Inferior parietal cortex (tissue), 1 donor: ENCODE data around the gene ACVR1.

Experiments
- DNase-seq: peaks from one replicate; pipeline ENCODE4 v3.0.0-alpha.2; 2016; ENCODE audit errors: extremely low spot score

ACVR1 gene

DNA sequence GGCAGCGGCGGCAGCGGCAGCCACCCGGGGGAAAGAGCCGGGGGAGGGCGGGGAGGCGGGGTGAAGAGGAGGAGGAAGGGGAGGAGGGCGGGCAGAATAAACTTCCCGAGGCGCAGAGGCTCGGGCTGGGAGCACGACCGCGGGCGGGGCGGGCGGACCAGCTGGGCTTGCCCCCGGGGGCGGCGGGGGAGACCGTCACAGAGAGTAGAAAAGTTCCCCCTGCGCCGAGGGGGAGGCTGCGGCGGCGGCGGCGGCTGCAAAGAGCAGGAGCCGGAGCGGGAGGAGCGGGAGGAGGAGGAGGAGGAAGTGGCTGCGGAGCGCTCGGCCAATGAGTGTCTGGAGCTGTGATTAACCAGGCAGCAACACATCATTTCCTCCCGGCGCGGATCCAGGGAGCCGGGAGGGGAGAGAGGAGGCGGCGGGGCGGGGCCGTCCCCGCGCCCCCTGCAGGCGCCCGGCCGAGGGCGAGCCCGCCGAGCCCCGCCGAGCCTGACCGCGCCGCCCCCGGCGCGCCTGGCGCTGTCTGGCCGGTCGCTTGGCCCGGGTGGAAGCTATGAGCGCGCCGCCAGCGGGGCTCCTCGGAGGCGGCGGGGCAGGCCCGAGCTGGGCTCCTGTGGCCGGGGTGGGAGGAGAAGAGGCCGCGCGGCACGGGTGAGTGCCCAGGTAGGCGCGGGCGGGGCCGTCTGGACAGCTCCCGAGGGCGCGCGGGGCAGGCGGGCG lies at the start of gene ACVR1:
Gene ACVR1 (minus strand): TSS at position 265 of the 720 bp plus-strand sequence. CDS start 76,837 bp downstream, outside the sequence.
- peak; percentile 96 for DNase-seq

- DNase-seq: no peak
Measured at GRCh38 chr2:157925071-157925470, 48.9 kb upstream of the ACVR1 start.

DNA sequence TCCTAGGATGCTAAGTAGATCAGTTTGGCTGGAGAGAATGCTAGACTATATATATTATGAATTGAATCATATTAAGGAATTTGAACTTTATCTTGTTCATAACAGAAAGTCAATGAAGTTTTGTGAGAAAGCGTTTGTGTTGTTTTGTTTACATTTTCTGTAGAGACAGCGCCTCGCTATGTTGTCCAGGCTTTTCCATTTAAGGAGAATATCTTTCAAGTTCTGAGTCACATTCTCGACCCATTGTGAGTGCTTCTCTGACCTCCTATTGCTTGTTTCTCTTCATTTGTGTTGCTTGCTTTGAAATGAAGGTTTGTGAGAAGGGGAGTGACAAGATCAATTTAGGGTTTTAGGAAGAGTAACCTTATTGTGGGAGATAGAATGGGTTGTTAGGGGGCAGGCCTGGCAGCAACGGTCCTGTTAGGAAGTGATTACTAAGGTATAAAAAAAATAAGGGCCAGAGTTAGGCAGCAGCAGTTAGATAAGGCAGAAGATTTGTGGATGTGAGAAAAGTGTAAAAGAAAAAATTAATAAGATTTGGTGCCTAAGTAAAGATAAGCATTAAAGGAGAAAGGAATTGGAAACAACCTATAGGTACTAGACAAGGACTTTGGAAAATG lies 47.6 kb upstream of the ACVR1 start:
- DNase-seq: no peak

DNA sequence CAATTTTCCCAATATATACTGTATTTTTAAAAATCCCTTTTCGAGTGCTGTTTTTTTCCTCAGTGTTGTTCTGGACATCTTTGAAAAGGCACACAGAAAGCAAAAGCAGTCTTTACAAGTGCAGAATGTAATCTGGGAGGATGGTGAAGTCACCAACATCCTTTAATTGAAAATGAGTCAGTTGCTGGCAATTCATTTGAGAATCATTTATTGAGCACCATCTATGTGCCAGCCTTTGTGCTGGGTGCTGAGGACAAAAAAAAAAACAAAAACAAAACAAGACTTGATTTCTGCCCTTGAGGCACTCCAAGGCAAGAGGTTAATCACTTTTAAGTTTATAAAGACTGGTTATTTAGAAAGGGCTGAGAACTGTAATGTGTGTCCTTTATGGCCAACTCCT lies 46.7 kb upstream of the ACVR1 start:
- DNase-seq: no peak

DNA sequence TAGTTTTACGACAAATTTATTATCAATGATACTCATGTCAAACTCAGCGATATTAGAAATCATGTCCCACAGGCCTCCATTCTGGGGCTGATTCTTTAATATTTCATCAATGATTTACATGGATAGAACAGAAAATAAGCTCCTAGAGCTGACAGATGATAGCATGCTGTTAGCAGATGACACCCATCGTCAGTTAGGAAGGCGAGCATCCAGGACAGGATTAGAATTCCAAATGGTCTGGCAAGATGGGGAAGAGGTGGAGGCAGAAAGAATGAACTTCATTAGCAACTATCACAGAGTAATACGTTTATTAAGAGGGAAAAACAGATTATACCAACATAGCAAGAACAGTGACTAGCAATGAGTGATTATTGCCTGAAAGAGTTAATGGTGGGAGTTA lies 46.2 kb upstream of the ACVR1 start:
- DNase-seq: no peak

DNA sequence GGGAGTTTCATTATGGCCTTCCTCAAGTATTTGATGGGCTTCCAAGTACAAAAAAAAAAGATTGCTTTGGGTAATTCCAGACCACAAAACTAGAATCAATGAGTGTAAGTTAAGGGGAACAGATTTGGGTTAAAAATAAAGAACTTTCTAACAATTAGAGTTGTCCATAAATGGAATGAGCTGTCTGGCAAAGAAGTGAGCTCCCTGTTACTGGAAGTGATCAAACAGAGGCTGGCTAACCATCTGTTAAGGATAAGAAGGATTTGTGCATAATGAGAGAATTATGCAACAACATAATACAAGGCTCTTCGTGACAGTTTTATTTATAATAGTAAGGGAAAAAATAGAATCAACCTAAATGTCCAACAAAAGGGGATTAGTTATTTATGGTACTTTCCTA lies 44.6 kb upstream of the ACVR1 start:
- no peak for DNase-seq

- no peak for DNase-seq
Measured at GRCh38 chr2:157919181-157919580, 43.1 kb upstream of the ACVR1 start.

DNA sequence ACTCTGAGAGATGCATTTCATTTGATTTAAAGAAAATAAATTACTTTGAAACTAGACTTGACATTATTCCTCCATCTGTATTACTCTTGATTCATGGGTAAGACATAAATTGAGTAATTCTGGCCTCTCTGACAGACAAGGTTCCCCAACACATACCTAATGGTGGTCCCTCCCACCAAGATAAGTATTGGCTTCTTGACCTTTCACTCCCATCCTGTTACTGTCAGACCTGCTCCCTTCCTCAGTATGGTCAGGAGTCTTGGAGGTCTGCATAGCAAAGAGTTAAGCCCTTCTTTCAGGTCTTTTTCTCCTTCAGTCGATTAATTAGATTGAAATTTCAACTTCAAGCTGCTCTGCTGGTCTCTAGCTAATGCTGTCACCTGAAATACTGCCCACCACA lies 42.2 kb upstream of the ACVR1 start:
- DNase-seq: no peak

DNA sequence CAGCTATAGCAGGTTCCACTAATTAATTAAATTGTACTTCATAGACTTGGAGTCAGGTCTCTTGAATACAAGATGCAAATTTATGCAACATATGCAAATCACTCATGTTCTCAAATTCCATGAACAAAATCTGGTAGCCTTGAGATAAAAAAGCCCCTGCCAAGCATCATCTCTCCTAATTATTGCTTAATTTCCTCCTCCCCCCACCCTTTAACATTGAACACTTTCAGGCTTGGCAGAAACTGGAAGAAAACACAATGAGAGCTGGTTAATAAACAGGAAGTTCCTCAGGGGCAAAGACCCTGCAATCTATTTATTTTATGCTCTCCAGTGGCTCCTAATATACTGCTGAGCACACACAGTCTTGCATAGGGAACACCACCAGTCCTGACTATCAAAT lies 35.6 kb upstream of the ACVR1 start:
- no peak for DNase-seq

GRCh38 chr2:157911246-157911645 lies 35.1 kb upstream of the ACVR1 start:
- no peak for DNase-seq

GRCh38 chr2:157905092-157905491 lies 29.0 kb upstream of the ACVR1 start:
- DNase-seq: no peak

DNA sequence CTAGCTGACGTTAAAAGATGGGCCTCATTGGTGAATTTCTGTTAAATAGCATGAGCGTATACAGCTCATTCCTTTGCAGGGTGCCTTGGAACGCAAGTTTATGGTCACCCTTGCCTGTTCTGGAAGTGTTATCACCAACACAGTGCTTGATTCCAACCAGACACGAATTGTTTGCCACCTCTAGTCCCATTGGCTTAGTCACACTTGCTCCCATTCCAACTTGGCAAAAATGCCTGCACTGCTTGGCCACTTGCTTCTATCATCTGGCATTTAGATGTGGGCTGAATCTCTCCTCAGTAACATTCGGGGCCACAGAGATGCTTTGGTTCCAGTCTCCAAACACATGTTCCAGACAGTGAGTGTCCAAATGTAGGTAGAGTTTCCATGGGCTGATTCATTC lies 27.5 kb upstream of the ACVR1 start:
- DNase-seq: peak; percentile 47

DNA sequence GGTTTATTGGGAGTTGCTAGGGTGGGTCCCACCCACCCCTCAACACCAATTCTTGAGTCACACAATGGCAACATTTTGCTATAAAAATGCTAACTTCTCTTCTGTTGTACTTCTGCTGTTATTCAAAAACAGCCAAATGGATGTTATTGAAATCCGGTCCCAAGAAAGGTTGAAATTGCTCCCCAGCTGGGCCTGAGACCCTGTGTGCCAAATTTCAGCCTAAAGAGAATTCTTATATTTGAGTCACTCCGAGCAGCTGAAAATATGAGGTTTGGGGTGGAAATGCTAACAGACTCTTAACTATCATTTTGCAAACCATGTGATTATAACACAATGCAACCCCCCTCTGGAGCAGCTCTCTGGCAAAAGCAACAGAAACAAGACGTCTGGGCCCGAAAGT lies 27.0 kb upstream of the ACVR1 start:
- DNase-seq: no peak

- no peak for DNase-seq
Measured at GRCh38 chr2:157902692-157903091, 26.6 kb upstream of the ACVR1 start.

GRCh38 chr2:157901325-157901724 lies 25.2 kb upstream of the ACVR1 start:
- DNase-seq: no peak

- DNase-seq: no peak
Measured at GRCh38 chr2:157900684-157901083, 24.6 kb upstream of the ACVR1 start.

DNA sequence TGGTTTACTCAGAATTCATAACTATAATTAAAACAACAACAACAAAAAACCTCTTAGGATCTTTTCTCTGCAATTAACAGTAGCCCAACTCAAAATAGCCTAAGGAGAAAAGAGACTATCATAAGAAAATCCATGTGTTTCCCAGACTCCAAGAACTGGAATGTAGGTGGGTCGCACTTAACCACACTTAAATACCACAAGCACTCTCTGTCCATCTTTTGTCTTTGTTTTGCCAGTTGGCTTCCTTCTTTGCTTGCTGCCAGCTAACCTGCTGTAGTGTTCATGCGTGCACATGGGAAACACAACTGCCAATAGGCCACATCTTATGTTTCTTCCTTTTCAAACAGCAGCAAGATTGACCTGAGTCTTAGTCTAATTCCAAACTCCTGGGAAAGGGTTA lies 24.1 kb upstream of the ACVR1 start:
- no peak for DNase-seq

- DNase-seq: no peak
Measured at GRCh38 chr2:157899125-157899839, 23.2 kb upstream of the ACVR1 start.

- no peak for DNase-seq
Measured at GRCh38 chr2:157898591-157898996, 22.5 kb upstream of the ACVR1 start.

GRCh38 chr2:157897106-157897971 lies 21.2 kb upstream of the ACVR1 start:
- no peak for DNase-seq

- no peak for DNase-seq
Measured at GRCh38 chr2:157895531-157895930, 19.4 kb upstream of the ACVR1 start.
